ENCODE results near the gene TTC14.

Gene TTC14, protein sequence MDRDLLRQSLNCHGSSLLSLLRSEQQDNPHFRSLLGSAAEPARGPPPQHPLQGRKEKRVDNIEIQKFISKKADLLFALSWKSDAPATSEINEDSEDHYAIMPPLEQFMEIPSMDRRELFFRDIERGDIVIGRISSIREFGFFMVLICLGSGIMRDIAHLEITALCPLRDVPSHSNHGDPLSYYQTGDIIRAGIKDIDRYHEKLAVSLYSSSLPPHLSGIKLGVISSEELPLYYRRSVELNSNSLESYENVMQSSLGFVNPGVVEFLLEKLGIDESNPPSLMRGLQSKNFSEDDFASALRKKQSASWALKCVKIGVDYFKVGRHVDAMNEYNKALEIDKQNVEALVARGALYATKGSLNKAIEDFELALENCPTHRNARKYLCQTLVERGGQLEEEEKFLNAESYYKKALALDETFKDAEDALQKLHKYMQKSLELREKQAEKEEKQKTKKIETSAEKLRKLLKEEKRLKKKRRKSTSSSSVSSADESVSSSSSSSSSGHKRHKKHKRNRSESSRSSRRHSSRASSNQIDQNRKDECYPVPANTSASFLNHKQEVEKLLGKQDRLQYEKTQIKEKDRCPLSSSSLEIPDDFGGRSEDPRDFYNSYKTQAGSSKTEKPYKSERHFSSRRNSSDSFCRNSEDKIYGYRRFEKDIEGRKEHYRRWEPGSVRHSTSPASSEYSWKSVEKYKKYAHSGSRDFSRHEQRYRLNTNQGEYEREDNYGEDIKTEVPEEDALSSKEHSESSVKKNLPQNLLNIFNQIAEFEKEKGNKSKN

DNA sequence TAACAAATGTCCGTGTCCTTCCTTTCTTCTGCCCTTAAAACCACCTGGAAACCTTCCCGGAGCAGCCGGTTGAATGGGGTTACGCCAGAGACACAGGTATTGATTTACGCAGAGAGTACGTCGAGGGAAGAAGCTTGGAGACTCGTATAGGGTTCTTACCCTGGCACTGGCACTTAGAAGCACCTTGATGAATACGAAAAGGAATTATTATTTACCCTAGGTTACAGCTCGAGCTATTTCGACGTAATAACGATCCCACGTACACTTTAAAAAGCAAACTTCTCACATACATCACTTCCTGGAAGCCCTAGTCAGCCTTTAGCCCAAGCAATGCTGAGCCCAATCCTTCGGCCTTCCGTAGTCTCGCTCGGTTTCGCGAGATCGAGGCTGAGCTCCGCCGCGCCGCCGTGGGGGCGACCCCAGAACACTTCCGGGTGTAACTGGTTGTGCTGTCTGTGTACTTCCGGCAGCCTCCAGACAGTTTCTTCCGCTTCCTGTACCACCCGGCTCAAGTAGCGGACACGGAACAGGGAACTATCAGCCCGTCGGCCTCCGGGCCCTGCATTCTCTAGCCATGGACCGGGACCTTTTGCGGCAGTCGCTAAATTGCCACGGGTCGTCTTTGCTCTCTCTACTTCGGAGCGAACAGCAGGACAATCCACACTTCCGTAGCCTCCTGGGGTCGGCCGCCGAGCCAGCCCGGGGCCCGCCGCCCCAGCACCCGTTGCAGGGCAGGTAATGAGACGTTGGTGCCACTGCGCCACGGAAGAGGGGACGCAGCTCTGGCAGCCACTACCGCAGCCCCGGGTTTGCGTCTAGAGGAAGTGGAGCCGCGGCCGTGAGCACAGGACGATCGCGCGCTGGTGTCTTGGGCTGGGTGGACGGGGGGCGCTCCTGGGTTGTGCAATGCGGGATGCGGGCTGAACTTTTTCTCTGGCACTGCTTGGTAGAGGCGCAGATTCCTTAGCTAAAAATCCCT is at the start of gene TTC14:
TTC14 (plus strand) TSS at position 476 of the 979 bp plus-strand sequence; CDS start at position 575, 99 bp downstream.
- TF ChIP-seq, protein P1, sequence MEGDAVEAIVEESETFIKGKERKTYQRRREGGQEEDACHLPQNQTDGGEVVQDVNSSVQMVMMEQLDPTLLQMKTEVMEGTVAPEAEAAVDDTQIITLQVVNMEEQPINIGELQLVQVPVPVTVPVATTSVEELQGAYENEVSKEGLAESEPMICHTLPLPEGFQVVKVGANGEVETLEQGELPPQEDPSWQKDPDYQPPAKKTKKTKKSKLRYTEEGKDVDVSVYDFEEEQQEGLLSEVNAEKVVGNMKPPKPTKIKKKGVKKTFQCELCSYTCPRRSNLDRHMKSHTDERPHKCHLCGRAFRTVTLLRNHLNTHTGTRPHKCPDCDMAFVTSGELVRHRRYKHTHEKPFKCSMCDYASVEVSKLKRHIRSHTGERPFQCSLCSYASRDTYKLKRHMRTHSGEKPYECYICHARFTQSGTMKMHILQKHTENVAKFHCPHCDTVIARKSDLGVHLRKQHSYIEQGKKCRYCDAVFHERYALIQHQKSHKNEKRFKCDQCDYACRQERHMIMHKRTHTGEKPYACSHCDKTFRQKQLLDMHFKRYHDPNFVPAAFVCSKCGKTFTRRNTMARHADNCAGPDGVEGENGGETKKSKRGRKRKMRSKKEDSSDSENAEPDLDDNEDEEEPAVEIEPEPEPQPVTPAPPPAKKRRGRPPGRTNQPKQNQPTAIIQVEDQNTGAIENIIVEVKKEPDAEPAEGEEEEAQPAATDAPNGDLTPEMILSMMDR (IDR thresholded peaks at IDR 0.05; ENCODE audit: control insufficient read depth, insufficient read depth, low read depth, low read length, missing control alignments), result peak; percentile 2
- DNase-seq (ENCODE audit: low read depth), result peak; percentile 80
- peak within 1 kb of the TSS; percentile 72 for H3K4me3 ChIP-seq (ENCODE audit: control insufficient read depth, low read depth, low read length)

DNA sequence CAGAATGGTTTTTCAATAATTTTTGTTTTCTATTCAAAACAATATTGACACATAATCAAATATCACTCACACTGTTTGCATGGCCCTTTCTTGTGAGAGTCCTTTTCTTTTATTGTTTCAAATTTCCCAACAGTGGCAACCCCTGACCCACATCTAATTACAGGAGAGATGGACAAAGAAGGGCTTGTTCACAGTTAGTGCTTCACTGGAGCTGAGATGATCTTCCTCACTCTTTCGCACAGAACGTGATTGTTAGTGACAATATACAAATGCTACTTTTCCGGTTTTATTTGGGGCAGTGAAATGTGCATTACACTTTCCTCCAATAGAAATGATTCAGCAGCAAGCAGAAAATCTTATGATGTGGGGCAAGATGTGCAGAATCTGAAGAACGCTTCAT is 38.6 kb upstream of the TTC14 start:
- DNase-seq (ENCODE audit: low read depth), result no peak
- TF ChIP-seq, protein P1 (IDR thresholded peaks at IDR 0.05; ENCODE audit: control insufficient read depth, insufficient read depth, low read depth, low read length, missing control alignments), result no peak
- no peak overlapping the region for H3K4me3 ChIP-seq (ENCODE audit: control insufficient read depth, low read depth, low read length)

DNA sequence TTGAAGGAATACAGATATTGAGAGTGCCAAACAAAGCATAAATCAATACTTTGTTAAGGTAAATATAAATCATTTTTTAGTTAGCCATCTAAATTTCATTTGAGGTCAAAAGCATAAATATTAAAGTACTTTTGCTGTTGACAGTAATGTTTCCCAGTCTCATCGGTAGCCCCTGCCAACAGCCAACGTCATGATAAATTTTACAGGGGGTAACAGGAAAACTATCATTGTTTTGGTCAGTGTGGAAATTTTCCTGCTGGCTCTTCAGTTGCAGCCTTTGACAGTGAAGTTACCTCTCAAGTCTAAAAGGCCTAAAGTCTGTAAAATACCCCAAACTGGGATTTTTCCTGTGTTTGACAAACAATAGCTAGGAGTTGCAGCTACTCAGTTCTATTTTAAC is 37.3 kb upstream of the TTC14 start:
- TF ChIP-seq, protein P1 (IDR thresholded peaks at IDR 0.05; ENCODE audit: control insufficient read depth, insufficient read depth, low read depth, low read length, missing control alignments), result no peak
- no peak for DNase-seq (ENCODE audit: low read depth)
- no peak overlapping the region for H3K4me3 ChIP-seq (ENCODE audit: control insufficient read depth, low read depth, low read length)

DNA sequence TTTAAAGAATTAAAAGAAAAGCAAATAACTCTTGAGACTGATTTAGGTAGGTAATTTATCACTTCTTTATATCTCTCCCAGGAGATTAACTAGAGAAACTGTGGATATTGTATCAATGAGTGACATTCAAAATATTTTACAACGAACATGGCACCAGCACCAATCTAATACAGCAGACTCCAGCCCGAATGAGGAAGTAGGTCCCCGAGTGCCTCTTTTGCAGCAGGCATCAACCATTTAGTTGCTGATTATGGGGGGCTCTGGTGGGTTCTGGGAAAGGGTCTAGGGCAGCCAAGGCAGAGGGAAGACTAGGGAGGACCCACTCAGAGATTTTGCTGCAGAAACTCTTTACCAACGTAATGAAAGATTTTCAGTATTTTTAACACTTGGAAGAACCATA is 31.7 kb upstream of the TTC14 start:
- DNase-seq (ENCODE audit: low read depth), result no peak
- TF ChIP-seq, protein P1 (IDR thresholded peaks at IDR 0.05; ENCODE audit: control insufficient read depth, insufficient read depth, low read depth, low read length, missing control alignments), result no peak
- H3K4me3 ChIP-seq (ENCODE audit: control insufficient read depth, low read depth, low read length), result no peak overlapping the region

DNA sequence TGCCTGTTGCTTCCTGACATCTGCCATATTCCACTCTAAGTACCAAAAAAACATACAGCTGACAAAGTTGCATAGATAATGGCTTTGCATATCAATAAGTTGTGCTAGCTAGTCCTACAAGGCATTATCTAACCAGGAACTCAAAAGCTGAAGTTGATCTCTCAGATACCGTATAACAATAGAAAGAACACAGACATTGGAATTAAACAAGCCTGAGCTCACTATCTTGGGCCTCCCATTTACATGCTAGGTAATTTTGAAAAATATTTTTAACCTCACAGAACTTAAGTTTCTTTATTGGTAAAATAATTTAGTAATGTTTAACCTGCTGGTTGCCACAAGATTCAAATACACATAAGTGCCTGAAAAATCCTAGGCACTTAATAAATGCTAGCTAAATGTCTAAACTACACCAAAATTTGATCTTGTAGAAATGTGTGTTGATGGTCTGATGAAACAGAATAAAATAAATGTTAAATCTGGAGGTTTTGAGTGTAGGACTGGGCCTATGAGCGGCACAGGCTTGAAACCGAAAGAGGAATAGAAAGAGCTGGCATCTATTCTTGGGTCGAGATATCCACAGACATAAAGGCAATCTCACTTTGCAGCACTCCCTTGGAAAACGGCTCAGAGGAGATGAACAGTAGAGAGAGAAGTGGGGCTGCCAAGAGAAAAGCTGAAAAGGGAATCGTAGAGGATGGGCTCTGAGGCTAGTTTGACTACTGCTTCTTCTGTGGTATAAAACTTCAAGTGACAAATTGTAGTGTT is 29.9 kb upstream of the TTC14 start:
- DNase-seq (ENCODE audit: low read depth), result no peak

More for the DNA sequence above, 29.9 kb upstream of the TTC14 start:
- TF ChIP-seq, protein P1 (IDR thresholded peaks at IDR 0.05; ENCODE audit: control insufficient read depth, insufficient read depth, low read depth, low read length, missing control alignments), result no peak
- no peak overlapping the region for H3K4me3 ChIP-seq (ENCODE audit: control insufficient read depth, low read depth, low read length)
